ENCODE data around the gene TTLL5.
A peak's percentile ranks its signal among the peaks of the same experiment; 100 is the strongest.

The TTLL5 gene

GRCh38 chr14:75827331-75827730 lies 166.3 kb downstream of the TTLL5 start:
- Histone ChIP-seq H3K27me3 (ENCODE audit: control insufficient read depth, insufficient read depth, low read length) (no peaks in the 10 kb centered on the region), H3K4me3 (ENCODE audit: low read depth, low read length) (no peak overlapping the region), H3K9me3 (ENCODE audit: control insufficient read depth, low read length) (no peaks in the 10 kb centered on the region), H3K4me1 (peaks cover 10% of the 10 kb centered on the region), H3K27ac (no peak overlapping the region), H3K36me3 (ENCODE audit: control insufficient read depth, insufficient read depth, low read length) (no peaks in the 10 kb centered on the region), H3K9ac (no peak overlapping the region), H2AFZ (no peak overlapping the region), H3K79me2 (no peaks in the 10 kb centered on the region), H3K4me2 (ENCODE audit: low read length) (no peak overlapping the region)
- no peak for TF ChIP-seq CTCF (IDR thresholded peaks at IDR 0.05)

GRCh38 chr14:75829316-75829715 lies 168.3 kb downstream of the TTLL5 start:
- H3K4me2 ChIP-seq (ENCODE audit: low read length) = no peak overlapping the region
- H3K9me3 ChIP-seq (ENCODE audit: control insufficient read depth, low read length) = no peaks in the 10 kb centered on the region
- H3K9ac ChIP-seq = no peak overlapping the region
- H3K4me1 ChIP-seq = peaks cover 16% of the 10 kb centered on the region
- H2AFZ ChIP-seq = no peak overlapping the region
- no peaks in the 10 kb centered on the region for H3K27me3 ChIP-seq (ENCODE audit: control insufficient read depth, insufficient read depth, low read length)
- H3K79me2 ChIP-seq = no peaks in the 10 kb centered on the region
- no peak for TF ChIP-seq CTCF (IDR thresholded peaks at IDR 0.05)
- no peak overlapping the region for H3K27ac ChIP-seq
- no peaks in the 10 kb centered on the region for H3K36me3 ChIP-seq (ENCODE audit: control insufficient read depth, insufficient read depth, low read length)
- H3K4me3 ChIP-seq (ENCODE audit: low read depth, low read length) = no peak overlapping the region

- Histone ChIP-seq H3K4me1 (peaks cover 16% of the 10 kb centered on the region), H3K79me2 (no peaks in the 10 kb centered on the region), H2AFZ (peak overlapping the region; percentile 65), H3K36me3 (ENCODE audit: control insufficient read depth, insufficient read depth, low read length) (no peaks in the 10 kb centered on the region), H3K9me3 (ENCODE audit: control insufficient read depth, low read length) (no peaks in the 10 kb centered on the region), H3K27me3 (ENCODE audit: control insufficient read depth, insufficient read depth, low read length) (no peaks in the 10 kb centered on the region), H3K27ac (peak overlapping the region; percentile 36), H3K9ac (no peak overlapping the region), H3K4me2 (ENCODE audit: low read length) (no peak overlapping the region), H3K4me3 (ENCODE audit: low read depth, low read length) (no peak overlapping the region)
- no peak for TF ChIP-seq CTCF (IDR thresholded peaks at IDR 0.05)
Measured at GRCh38 chr14:75831455-75831854, 170.4 kb downstream of the TTLL5 start.

GRCh38 chr14:75831952-75832351 lies 170.9 kb downstream of the TTLL5 start:
- Histone ChIP-seq H3K9ac (no peak overlapping the region), H3K27ac (peak overlapping the region; percentile 36), H3K27me3 (ENCODE audit: control insufficient read depth, insufficient read depth, low read length) (no peaks in the 10 kb centered on the region), H3K79me2 (no peaks in the 10 kb centered on the region), H2AFZ (peak overlapping the region; percentile 65), H3K9me3 (ENCODE audit: control insufficient read depth, low read length) (no peaks in the 10 kb centered on the region), H3K4me2 (ENCODE audit: low read length) (no peak overlapping the region), H3K36me3 (ENCODE audit: control insufficient read depth, insufficient read depth, low read length) (no peaks in the 10 kb centered on the region), H3K4me1 (peaks cover 16% of the 10 kb centered on the region), H3K4me3 (ENCODE audit: low read depth, low read length) (no peak overlapping the region)
- no peak for TF ChIP-seq CTCF (IDR thresholded peaks at IDR 0.05)

- peaks cover 16% of the 10 kb centered on the region for H3K4me1 ChIP-seq
- H2AFZ ChIP-seq = peak overlapping the region; percentile 65
- no peaks in the 10 kb centered on the region for H3K36me3 ChIP-seq (ENCODE audit: control insufficient read depth, insufficient read depth, low read length)
- no peak overlapping the region for H3K4me3 ChIP-seq (ENCODE audit: low read depth, low read length)
- H3K4me2 ChIP-seq (ENCODE audit: low read length) = no peak overlapping the region
- H3K9ac ChIP-seq = no peak overlapping the region
- TF ChIP-seq CTCF (IDR thresholded peaks at IDR 0.05) = no peak
- peak overlapping the region; percentile 36 for H3K27ac ChIP-seq
- no peaks in the 10 kb centered on the region for H3K27me3 ChIP-seq (ENCODE audit: control insufficient read depth, insufficient read depth, low read length)
- no peaks in the 10 kb centered on the region for H3K79me2 ChIP-seq
- H3K9me3 ChIP-seq (ENCODE audit: control insufficient read depth, low read length) = no peaks in the 10 kb centered on the region
Measured at GRCh38 chr14:75832621-75833297, 171.7 kb downstream of the TTLL5 start.

Measured in parathyroid adenoma (tissue), 2 donors.